ENCODE data around the gene ZNF239.

GRCh38 chr10:43605850-43606322, 31.5 kb upstream of the ZNF239 start:
- TF ChIP-seq POLR2A (IDR thresholded peaks at IDR 0.05; ENCODE audit: low read length) (no peak), GATA1 (IDR thresholded peaks at IDR 0.05; ENCODE audit: low read depth, low read length) (no peak)
